Activated effector memory CD4-positive, alpha-beta T cell treated with Interleukin-2 at 50 U/mL for 16 hours (primary cell): ENCODE data around the gene IGFBP4.

Experiments
- DNase-seq: peaks from one replicate; pipeline ENCODE4 v3.0.0-alpha.2; 2020

IGFBP4 gene

DNA sequence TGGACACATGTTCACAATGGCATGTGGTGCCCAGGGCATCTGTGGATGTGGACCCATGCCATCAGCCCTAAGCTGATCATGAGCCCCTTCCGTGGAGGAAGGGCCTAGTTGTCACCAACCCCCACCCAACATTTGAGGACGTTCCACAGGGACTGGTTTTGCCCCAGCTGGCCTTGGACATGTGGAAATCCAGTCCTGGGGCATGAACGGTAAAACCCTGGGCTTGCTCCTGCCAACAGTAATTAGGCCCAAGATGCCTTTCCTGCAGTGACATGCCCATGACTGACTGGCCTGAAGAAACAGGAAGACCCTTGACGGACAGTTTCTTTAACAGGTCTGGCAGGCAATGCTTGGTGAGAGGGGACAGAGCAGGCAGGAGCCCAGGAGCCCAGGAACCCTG is 50.4 kb downstream of the IGFBP4 start:
- no peak for DNase-seq

- DNase-seq: no peak
Measured at GRCh38 chr17:40495140-40495539, 51.9 kb downstream of the IGFBP4 start.

GRCh38 chr17:40496170-40496569 is 52.9 kb downstream of the IGFBP4 start:
- no peak for DNase-seq

- no peak for DNase-seq
Measured at GRCh38 chr17:40496634-40497420, 53.6 kb downstream of the IGFBP4 start.

- no peak for DNase-seq
Measured at GRCh38 chr17:40497695-40498094, 54.4 kb downstream of the IGFBP4 start.

GRCh38 chr17:40498281-40499084 is 55.2 kb downstream of the IGFBP4 start:
- DNase-seq: no peak

- DNase-seq: no peak
Measured at GRCh38 chr17:40499551-40500189, 56.4 kb downstream of the IGFBP4 start.

GRCh38 chr17:40500190-40500589 is 56.9 kb downstream of the IGFBP4 start:
- DNase-seq: no peak

- DNase-seq: no peak
Measured at GRCh38 chr17:40500709-40501108, 57.5 kb downstream of the IGFBP4 start.

- no peak for DNase-seq
Measured at GRCh38 chr17:40501499-40501911, 58.3 kb downstream of the IGFBP4 start, which contains the start of gene TNS4. Gene TNS4, minus strand, starts transcription at chr17:40501623. Its CDS starts 5,198 bp downstream, at chr17:40496425.

- no peak for DNase-seq
Measured at GRCh38 chr17:40502716-40503115, 59.5 kb downstream of the IGFBP4 start.

DNA sequence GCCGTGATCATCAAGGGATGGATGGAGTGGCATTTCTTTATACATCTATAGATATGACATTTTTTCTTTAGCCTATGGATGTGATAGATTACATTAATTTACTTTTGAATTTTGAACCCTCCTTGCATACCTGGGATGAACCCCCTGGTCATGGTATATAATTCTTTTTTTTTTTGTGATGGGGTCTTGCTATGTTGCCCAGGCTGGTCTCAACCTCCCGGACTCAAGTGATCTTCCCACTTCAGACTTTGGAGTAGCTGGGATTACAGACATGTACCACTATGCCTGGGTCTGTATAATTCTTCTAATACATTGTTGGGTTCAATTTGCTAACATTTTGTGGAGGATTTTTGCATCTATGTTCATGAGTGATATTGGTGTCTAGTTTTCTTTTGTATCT is 59.9 kb downstream of the IGFBP4 start:
- DNase-seq: no peak

DNA sequence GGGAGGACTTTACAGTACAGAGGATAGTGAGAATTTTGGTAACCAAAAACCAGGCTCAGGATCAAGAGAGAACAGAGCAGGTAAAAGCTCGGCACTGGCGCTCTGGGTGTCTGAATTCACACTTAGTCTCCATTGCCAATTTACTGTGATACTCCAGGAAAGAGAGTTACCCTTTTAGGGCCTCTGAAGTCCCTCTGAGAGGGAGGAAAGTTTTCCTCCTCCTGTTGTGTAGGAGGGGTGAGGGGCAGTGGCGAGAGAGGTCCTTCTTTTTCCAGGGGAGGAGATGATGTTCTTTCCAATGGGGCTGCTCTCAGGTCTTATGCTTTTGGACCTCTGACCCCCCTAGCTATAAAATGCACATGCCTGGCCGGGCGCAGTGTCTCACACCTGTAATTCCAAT is 63.5 kb downstream of the IGFBP4 start:
- no peak for DNase-seq
